IPS-NIHi7 (cell line): Measurements from ENCODE around the gene DCLRE1A.

Source experiments
- DNase-seq: peaks from one replicate; pipeline ENCODE4 v3.0.0; 2012; ENCODE audit warnings: mixed read lengths; ENCODE audit errors: extremely low spot score

Gene DCLRE1A

DNA sequence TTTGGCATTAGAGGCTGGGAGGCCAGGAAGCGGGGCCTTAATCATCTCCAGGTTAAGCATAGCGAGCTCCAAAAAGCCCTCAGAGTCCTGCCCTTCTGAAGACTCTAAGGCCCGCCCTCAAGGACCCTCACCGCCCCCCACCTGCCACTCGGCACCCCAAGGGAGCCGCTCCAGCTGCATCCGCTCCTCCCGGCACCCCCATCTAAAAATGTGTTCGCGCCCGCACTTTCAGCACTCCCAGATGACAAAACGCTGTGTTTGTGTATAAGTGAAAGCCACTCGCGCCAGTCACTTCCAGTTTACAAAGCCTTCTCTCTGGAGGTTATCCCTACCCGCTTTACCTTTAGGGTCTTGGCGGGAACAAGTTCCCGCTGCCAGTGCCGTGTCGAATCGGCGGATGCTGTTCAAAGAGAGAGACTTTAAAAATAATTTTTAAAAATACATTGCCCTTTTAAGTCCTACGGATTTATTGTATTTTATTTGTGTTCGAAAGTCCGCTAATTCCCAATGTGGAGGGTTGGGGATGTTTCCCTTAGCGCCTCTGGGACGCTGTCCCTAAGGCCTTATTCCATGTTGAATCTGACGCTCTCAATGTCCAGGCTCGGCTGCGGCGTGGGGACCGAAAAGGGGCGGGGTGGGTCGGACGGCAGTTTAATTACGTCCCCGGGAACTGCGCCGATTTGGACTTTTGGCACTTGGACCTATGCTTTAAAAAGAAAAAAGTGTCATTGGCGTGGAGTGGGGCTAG is at the start of gene DCLRE1A, which contains the start of gene NHLRC2:
Gene DCLRE1A (minus strand): TSS at position 70 of the 748 bp plus-strand sequence. CDS start 900 bp downstream, outside the sequence.
Gene NHLRC2 (plus strand): TSS at position 649 of the 748 bp plus-strand sequence. CDS start 212 bp downstream, outside the sequence.
- DNase-seq, result peak; percentile 66

DNA sequence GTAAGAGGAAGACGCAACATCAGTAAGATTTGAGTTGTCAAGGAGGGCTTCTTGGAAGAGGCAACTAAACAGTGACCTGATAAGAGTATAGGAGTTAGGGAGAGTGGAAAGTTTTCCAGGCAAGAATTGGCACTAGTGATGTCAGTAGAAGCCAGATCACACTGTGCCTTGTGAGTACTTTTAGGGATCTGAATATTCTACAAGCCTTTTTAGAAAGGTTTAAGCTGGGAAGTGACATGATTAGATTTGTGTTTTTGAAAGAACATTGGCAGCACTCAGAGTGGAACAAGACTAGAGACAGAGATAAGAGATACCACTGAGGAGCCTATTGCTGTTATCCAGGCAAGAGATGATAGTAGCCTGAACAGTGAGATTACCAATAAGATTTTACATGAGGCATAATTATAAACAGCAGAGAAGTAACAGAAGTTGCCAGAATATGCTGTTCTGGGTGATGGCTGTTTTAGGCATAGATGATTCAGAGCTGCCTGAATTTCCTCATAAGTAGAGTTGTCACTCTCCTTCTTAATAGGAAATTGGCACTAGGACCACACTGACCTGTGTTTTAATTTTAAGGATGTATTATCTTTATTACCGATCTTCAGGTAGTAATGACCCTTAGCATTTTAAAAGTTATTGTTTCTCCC is 46.2 kb upstream of the DCLRE1A start:
- no peak for DNase-seq

DNA sequence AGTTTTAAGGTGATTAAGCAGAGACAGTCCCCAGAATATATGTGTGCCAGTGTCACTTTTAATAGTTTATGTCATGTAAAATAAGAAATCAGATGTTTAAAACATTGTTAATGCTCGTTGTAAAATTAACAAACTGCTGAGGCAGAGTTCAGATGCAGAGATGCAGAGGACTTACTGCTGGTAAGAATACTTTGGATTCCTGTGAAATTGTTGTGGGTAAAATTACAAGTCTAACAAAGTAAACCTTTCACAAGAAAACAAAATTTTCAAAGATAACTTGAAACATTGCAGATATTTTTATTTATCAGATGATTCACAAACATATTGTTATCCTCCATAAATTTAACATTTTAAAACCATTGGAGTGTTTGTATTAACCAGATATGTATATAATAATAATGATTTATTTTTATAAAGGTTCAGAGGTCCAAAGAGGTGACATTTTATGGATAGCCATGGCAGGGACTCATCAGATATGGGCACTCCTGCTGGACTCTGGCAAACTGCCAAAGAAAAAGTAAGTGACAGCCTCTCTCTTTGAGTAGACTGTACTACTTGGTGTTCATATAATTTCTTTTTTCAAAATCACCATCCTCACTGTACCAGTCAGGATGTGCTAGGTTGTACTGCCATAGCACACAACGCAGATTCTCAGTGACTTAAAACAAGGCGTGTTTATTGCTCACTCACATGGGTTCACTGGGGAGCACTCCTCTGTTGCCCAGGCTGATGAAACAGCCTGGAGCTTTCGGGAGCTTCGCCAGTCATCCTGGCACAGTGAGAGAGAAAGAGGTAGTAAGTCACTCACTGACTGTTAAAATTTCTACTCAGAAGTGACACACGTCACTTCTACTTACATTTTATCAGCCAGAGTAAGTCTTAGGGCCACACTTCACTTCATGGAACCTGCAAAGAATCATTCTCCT is 44.1 kb upstream of the DCLRE1A start:
- DNase-seq, result no peak

DNA sequence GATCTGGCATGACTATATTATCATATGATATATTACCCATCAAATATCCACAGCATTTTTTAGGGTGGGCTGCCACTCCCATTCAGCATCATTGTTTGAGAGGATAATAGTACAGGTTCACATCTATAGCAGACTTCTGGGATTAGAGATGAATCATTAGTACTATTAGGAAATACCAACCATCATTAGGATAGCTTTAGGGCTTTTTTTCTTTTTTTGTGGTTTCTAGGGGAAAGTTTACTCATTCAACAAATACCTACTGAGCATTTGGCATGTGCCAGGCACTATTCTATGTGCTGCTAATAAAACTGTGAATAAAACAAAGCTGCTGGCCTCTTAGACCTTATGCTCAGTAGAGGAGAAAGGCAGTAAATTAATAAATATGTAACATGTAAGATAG is 41.1 kb upstream of the DCLRE1A start:
- no peak for DNase-seq

DNA sequence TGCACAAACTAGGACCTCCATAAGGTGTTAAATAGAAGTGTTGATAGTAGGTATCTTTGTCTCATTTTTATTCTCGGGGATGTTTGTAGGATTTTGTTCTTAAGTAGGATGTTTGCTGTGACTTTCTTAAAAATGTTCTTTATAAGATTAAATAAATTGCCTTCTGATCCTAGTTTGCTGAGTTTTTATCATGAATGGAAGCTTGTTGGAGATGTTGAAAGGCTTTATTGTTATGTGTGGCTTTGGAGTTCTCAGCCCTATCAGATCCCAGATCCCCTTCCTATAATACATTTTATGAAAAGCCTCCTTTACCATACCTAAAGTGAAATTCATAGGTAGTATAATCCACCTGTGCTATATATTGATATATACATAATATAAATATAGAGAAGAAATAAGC is 40.7 kb upstream of the DCLRE1A start:
- no peak for DNase-seq

DNA sequence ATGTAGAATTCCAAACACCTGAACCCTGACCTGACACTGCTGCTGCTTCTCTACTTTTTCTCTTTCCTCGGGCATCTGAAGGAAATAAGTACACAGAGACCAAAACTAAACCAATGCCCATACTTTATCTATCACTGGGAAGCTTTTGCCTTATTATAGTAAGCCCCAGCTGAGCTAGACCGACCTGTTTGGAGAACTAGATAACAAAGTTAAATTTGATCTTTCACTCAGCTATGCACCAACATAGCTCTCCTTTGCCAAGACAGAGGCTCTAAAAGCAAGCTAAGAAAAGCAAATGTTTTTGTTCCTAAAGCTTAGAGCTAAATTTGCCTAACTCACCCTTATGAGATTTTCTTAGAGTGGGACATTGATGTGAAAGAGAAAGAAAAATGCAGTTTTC is 39.7 kb upstream of the DCLRE1A start:
- DNase-seq, result no peak

DNA sequence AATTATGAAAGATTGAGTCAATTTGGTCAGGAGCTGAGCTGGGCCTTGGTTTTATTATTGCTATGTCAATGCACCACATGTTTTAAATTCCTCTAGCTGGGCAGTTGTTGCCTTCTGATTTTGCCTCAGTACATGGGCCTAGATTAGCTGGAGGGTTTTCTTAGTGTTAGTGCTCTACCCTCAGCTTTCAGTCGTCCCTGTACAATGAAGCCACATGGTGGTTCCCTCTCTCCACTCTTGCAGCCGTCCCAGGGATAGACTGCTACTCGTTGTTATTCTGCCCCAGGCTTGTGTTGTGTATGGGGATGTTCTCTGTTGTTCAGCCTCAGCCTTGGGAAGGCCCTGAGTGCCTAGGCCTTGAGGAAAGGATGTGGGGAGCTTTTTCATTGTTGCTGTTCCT is 37.6 kb upstream of the DCLRE1A start:
- no peak for DNase-seq

DNA sequence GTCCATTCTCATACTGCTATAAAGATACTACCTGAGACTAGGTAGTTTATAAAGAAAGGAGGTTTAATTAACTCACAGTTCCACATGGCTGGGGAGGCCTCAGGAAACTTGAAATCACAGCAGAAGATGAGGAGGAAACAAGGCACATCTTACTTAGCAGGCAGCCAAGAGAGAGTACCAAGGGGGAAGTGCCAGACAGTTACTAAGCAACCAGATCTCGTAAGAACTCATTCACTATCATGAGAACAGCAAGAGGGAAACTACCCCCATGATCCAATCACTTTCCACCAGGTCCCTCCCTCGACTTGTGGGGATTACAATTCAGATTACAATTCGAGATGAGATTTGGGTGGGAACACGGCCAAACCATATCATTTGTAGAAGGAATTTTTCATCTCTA is 36.9 kb upstream of the DCLRE1A start:
- no peak for DNase-seq

DNA sequence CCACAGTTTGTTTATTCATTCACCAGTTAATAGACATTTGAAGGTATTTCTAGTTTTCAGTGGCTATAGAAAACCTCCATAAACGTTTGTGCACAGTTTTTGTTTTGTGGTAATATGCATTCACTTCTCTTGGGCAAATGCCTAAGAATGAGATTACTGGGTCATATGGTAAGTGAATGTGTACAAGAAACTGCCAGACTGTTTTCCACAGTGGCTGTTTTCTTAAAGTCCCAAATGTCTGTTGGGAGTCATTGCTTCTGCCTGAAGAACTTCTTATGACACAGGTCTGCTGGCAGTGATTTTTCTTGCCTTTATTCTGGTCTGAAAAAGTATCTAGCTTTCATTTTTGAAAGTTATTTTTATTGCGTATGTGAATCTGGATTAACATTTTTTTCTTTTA is 36.0 kb upstream of the DCLRE1A start:
- no peak for DNase-seq

DNA sequence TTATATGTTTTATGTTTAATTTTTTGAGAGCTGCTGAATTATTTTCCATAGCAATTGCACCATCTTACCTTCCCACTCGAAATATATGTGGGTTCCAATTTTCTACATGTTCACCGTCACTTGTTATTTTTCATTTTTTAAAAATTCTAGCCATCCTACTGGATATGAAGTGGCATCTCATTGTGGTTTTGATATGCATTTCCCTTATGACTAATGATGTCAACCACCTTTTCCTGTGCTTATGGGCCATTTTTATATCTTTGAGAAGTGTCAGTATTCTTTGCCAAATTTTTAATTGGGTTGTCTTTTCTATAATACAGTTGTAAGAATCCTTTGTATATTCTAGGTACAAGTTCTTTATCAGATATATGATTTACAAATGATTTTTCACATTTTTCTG is 28.4 kb upstream of the DCLRE1A start:
- DNase-seq, result no peak

DNA sequence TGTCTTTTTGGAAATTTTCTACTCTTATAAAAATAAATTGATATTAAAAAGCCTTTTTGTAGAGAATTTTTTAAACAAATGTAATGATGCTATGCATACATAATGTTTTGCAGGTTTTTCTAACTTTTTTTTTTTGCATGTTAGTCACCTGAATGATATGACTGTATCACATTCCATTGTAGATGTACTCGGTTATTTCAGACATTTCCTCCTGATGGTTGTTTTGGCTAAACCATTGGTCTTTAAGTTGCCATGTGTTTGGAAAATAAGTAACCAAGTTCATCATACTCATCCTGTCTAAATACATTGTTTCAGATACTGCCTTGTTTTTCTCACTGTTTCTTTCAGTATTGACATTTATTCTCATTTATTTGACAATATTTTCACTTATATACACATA is 26.4 kb upstream of the DCLRE1A start:
- DNase-seq, result no peak

DNA sequence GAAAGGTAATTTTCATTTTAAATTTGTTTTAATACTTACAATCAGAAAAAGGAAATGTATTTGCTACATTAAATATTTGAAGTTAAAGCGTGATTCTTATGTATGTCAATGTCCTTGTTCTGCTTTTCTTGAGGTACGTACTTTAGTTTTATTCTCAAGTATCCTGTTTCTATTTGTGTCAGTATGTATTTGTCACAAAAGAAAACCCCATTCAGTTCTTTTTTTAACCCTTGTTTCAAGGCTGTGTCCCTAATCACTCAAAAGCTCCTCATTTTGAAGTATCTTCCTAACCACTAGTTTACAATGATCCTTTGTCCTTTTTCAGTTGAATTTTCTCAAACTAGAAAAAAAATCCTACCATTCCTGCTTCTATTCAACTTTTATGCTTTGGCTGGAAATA is 25.8 kb upstream of the DCLRE1A start:
- no peak for DNase-seq

DNA sequence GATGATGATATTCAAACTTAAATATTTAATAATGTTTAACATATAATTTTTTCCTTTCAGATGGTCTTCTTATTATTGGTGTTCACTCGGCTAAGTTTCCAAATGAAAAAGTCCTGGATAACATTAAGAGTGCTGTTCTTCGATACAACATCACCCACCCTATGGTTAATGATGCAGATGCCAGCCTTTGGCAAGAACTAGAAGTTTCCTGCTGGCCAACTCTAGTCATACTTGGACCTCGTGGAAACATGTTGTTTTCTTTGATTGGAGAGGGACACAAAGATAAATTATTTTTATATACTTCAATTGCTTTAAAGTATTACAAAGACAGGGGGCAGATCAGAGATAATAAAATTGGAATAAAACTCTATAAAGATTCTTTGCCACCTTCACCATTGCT is 22.6 kb upstream of the DCLRE1A start:
- DNase-seq, result no peak

DNA sequence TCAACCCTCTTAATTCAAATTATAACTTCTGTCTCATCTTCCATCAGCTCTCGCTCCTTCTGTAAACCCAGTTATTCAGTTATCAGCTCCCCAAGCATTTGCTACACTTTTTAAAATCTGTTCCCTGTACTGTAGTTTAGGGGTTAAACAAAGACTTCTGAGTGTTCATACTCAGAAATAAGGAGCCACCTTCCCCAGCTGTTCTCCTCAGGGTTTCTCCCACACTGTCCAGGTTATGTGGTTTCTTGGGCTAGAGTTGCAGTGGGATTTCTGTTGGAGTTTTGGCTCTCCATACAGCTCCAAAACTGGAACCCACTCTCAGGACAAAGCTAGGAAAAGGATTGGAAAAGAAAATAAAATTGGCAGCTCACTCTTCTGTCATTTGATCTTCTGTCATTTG is 21.3 kb upstream of the DCLRE1A start:
- DNase-seq, result no peak

DNA sequence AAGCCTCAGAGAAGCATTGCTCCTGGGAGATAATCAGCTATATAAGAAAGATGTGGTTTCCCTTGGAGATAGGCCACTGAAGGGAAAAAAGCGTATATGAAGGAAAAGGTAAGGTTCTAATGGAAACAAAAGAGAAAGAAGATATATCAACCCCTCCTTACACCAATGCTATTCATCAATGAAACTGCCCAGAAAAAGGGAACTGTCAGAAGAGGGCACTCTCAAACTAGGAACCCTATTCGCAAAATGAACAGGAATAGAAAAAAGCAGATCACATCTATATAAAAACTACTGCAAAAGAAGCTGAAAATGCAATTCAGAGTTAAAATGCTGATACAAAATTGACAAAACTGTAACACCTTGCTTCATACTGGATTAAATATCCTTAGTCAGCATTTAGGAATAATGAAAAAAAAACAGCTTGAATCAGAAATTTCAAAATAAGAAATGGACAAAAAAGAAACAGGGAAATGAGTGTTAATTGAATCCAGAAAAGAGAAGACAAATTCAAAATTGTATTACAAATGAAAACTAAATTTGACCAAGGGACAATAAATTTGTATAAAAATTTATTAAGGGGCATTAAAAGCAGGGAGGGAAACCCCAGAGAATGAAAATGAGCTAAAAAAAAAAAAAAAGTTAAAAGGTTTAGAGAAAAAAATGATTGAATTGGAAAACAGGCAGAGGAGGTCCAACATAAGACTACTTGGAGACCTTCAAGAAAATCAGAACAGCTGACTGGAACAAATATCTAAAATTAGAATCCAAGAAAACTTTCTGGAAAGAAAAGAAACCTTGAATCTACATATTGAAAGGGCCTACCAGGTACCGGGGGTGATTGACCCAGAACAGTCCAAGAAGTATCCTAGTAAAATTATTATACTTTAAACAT is 18.5 kb upstream of the DCLRE1A start:
- DNase-seq, result no peak

DNA sequence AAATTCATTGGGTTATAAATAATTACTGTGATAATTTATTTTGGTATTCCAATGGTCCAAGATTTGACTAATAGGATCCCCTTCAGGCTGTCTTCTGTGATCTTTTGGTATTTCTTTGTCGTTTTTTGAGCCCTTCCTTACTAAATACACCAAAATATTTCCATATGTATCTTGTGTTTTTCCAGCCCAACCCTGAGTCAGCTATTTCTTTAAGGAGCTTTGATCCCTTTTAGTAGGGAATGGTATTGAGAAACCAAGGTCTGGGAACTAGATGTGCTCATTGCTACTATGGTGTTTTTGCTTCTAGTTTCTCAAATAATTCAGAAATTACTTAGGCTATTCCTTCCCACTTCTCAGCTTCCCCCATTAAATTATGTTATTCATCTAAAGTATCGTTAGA is 15.9 kb upstream of the DCLRE1A start:
- DNase-seq, result no peak

DNA sequence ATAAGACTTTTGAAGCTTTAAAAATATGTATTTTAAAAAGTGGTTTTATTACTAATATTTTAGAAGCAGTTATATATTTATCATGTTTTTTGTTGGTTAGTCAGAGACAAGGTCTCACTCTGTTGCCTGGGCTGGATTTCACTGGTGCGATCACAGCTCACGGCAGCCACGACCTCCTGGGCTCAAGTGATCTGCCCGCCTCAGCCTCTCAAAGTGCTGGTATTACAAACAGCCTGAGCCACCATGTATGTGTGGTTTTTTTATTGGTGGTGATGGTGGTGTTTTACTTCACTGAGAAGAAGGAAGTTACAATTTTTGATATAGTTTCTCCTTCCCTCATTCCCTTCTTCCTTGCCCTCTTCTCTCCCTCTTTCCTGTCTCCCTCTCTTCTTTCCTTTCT is 14.0 kb upstream of the DCLRE1A start:
- no peak for DNase-seq

DNA sequence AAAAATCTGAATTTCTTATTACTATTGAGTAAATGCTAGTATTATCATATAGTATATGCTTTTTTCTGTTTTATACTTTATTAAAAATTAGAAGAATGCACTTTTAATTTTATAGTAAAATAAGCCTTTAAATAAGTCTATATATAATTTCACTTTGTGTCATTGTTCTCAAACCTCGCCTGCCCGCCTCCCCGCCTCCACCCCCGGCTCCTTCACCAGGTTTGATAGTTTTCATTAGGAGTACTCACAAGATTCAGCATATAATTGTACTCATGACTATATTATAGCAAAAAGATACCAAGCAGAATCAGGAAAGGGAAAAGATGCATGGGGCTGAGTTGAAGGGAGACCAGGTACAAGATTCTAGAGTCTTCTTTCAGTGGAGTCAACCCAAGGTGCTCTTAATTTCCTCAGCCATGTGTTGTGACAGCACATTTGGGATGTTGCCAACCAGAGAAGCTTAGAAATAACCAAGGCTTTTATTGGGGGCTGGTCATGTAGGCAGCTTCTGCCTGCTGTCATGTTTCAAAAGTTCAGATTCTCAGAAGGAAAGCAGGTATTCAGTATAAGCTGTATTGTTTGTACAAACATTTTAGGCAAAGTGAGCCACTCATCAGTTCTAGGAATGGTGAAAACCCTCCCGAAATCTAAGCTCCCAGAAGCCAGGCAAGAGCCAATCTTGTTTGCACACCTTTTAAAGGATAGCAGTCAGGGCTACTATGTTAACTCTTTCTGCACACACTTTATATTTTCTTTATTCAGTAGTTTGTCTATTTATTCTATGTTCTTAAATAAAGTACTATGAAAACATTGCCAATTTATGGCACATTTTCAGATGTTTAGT is 12.9 kb upstream of the DCLRE1A start:
- DNase-seq, result no peak

DNA sequence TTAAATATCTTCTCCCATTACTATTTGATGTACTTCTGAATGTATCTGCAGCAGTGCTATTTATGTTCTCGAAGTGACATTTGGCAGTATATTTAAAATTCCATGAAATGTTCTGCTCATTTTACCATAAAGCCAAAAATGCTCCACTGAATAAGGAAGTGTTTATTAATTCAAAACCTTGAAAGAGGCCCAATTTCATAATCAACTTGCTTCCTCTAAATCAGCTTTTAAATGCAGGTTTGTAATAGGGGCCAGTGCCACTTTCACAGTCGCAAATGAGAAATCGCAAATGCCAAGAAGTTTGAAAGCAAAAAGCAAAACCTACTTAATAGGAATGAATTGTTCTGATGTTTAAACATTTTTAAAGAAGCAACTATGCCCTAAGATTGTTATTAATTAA is 12.0 kb upstream of the DCLRE1A start:
- no peak for DNase-seq

DNA sequence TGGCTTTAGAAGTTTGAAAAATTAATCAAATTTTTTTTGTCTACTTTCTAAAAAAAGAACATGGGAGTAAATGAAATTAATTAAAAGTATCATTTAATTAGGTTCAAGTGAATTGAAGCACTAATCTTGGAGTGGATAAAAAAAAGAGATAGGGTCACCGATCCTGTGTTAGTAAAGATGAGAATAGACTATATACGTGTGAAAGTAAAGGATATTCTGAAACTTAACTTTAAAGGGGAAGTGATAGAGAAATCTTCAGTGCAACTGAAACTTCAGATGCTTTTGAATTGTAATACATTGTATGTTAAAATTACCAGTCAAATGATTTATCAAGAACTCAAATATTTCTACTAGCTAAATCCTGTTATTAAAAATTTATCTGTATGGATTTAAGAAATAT is 5.4 kb upstream of the DCLRE1A start:
- no peak for DNase-seq
